ENCODE measurements around the gene ADGRE2. TPM values are rescaled to one million over a fixed set of nuclear protein-coding genes. Genes with fewer than 3 reads are reported as not detected.
"Not testable (repeated sequence)": the region's sequence is repeated elsewhere in the genome, so short reads cannot be mapped to it uniquely, and the experiment has no call there.

Gene ADGRE2
- 0.16 TPM for total RNA-seq

- not testable (repeated sequence) for DNase-seq
Observed at GRCh38 chr19:14778110-14778845, at the start of gene ADGRE2. TSS of gene ADGRE2 (minus strand) at chr19:14778560. CDS start at chr19:14776756, 1,804 bp downstream.

DNA sequence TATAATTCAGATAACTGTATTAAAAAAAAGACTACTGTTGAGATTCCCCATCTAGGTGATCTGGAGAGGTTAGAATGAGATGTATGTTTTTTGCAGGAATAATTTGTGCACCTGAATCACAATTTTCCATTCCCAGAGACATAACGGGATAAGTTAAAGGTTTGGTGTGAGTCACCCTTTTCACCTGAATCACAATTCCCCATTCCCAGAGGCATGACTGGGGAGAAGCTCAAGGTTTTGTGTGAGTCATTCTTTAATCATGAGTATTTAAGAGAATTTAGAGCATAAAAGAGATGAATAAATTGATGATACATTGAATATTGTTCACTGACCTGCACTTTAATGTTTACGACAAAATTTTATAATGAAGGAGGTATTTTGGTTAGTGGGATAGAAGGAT lies 47.6 kb upstream of the ADGRE2 start:
- DNase-seq = no peak

DNA sequence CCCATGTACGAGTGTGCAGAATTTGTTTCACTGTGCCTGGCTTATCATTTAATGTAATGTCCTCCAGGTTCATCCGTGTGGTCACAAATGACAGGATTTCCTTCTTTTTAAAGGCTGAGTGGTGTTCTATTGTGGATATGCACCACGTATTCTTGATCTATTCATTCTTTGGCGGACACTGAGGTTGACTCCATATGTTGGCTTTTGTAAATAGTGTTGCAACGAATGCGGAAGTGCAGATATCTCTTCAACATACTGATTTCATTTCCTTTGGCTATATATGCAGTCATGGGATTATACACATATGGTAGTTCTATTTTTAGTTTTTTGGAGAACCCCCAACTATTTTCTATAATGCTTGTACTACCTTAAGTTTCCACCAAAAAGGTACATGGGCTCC lies 43.6 kb upstream of the ADGRE2 start:
- DNase-seq = no peak

DNA sequence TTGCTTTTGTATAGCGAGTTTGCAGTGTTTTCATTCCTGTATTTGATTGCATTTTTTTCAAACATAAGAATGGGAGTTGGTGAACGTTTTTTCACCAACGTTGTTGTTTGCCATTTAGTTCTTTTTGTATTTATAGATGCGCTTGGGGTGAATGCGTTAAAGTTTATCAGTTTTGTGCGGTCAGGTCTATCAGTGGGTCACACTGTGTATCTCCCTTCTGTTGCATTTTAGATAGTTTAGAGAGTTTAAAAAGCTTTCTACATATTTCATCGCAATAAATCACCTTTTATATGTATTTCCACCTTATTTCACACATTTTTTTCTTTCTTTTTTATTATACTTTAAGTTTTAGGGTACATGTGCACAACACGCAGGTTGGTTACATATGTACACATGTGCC lies 40.2 kb upstream of the ADGRE2 start:
- no peak for DNase-seq

GRCh38 chr19:14817052-14817451 lies 38.7 kb upstream of the ADGRE2 start:
- DNase-seq = no peak

DNA sequence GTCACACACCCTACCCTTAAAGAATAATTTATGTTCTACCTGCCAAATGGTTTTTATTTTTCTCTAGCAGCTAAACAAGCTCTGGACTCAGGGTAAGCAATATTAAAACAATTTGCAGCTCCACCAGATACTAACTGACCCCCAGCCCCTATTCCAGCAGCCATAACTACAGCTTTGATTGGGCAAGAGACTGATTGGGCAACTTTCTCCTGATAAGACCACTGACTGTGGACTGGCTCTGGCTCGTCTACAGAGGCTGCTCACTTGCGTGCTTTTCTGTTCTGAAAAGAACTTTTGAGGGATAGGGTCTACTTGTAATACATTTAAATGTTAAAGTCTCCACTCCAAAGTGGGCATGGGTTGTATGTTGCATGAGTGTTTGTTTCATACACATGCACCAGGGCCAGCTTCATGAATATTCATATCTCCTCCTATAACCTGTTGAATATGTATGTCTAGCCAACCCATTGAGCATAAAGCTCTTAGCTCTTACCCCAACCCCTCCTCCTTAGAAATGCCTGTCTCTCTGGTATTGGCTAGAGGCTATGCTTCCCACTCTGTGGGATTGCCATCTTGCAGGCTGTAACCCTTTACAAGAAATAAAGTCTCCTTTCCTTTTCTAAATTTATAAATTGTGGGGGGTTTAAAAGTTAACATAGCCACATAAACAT lies 36.8 kb upstream of the ADGRE2 start:
- DNase-seq = no peak

DNA sequence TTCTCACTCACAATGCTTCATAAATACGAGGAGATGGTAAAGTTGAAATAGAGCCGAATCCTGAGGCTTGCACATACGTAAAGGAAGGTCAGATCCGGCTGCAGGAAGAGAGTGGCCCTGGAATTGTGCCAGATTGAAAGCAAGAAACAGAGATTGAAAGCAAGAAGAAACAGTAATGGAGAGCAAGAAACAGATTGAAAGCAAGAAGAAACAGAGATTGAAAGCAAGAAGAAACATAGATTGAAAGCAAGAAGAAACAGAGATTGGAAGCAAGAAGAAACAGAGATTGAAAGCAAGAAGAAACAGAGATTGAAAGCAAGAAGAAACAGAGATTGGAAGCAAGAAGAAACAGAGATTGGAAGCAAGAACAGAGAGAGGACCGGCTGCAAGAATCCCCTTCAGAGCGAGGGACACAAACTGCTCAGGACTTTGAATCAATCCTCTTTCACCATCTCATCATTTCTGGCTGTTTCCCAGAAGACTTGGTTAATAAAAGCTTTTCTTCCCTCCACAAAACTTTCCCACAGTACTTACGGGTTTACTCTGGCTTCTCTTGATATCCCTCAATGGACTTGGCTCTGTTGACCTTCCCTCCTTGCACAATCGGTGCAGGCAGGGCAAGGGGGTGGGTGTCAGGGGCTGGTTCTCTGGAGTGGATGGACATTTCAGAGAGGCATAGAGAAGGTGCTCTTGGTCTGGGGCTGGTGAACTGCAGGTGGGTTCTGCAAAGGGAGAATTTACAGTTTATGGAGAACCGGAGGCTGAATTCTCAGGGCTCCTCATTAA lies 31.1 kb upstream of the ADGRE2 start:
- no peak for DNase-seq

DNA sequence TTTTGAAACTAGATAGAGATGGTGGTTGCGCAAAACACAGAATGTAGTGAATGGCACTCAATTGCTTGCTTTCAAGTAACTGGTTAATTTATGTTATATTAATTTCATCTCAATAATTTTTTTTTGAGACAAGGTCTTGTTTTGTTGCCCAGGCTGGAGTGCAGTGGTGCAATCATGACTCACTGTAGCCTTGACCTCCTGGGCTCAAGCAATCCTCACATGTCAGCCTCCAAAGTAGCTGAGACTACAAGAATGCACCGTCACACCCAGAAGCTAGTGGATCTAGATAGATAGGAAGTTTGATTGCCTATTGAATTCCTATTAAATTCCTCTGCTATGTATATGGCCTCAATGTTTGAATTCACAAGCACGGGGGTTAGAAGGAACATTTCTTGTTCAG lies 26.4 kb upstream of the ADGRE2 start:
- no peak for DNase-seq

DNA sequence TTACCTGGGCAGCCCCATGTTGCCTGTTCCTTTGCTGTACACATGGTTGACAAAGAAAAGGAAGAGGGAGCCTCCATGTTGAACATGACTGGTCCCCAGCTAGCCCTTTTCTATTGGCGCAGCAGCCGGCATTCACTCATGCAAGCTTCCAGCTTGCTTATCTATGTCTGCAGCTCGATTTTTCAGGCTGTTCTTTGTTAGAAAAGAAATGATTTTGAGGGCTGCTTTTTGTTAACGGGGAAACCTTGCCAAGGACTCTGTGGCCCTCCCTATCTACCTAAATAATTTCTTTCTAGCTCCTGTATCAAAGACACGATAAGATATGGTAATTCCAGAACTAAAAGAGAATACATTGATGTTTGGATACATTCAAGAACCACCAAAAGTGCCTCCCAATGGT lies 20.4 kb upstream of the ADGRE2 start:
- no peak for DNase-seq

DNA sequence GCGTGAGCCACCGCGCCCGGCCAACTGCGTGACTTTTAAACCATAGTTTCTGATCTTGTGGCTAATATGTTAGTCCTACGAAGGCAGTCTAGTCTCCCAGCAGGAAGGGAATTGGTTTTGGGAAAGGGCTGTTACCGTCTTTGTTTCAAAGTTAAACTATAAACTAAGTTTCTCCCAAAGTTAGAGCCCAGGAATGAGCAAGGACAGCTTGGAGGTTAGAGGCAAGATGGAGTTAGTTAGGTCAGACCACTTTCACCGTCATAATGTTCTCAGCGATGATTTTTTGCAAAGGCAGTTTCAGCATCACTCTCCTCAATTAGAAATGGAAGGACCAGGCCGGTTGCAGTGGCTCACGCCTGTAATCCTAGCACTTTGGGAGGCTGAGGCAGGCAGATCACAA lies 17.7 kb upstream of the ADGRE2 start:
- no peak for DNase-seq

- no peak for DNase-seq
Observed at GRCh38 chr19:14795078-14795721, 16.8 kb upstream of the ADGRE2 start.

- not testable (repeated sequence) for DNase-seq
Observed at GRCh38 chr19:14792250-14792649, 13.9 kb upstream of the ADGRE2 start.

GRCh38 chr19:14786421-14786851 lies 8.1 kb upstream of the ADGRE2 start:
- no peak for DNase-seq

- not testable (repeated sequence) for DNase-seq
Observed at GRCh38 chr19:14785102-14785793, 6.9 kb upstream of the ADGRE2 start.

DNA sequence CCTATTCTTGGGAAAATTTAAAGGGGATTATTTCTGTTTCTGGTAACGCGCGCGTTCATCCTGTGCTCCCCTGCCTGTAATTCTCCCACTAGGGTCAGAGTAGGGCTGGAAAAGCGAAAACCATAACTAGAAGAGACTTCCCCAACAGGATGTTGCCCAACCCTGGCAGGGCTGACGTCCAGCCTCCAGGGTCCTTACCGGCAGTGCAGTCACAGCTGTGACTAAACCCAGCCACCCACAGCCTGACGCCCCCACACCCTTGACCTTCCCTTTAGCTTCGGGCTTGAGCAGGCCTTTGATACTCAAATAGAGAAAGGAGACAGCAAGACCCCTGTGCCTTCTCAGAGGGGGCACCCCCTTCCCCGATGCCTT lies 6.4 kb upstream of the ADGRE2 start:
- not testable (repeated sequence) for DNase-seq

- not testable (repeated sequence) for DNase-seq
Observed at GRCh38 chr19:14783410-14783998, 5.1 kb upstream of the ADGRE2 start.

DNA sequence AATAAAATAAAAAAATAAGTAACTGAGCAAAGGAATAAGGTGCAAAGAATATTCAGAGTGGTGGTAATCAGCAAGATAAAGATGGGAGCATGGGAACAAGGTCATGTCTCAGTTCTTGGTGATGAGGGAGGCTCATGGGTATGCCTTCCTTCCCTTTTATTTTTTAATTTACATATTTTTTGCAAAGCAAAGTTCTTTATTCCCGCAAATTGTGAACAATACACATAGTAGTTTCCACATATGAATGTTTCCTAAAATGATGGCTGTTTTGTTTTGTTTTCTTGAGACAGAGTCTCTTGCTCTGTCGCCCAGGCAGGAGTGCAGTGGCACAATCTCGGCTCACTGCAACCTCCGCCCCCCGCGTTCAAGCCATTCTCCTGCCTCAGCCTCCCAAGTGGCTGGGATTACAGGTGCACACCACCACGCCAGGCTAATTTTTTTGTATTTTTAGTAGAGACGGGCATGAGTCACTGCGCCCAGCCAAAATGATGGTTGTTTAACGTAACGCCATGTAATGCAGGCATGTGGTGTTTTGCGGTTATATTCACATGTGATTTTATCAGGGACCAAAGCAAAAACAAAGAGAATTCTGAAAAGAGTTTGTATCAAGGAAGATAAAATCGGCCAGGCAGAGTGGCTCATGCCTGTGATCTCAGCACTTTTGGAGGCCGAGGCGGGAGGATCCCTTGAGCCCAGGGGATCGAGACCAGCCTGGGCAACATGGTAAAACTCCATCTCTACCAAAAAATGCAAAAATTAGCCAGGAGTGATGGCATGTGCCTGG lies 4.5 kb upstream of the ADGRE2 start:
- no peak for DNase-seq

DNA sequence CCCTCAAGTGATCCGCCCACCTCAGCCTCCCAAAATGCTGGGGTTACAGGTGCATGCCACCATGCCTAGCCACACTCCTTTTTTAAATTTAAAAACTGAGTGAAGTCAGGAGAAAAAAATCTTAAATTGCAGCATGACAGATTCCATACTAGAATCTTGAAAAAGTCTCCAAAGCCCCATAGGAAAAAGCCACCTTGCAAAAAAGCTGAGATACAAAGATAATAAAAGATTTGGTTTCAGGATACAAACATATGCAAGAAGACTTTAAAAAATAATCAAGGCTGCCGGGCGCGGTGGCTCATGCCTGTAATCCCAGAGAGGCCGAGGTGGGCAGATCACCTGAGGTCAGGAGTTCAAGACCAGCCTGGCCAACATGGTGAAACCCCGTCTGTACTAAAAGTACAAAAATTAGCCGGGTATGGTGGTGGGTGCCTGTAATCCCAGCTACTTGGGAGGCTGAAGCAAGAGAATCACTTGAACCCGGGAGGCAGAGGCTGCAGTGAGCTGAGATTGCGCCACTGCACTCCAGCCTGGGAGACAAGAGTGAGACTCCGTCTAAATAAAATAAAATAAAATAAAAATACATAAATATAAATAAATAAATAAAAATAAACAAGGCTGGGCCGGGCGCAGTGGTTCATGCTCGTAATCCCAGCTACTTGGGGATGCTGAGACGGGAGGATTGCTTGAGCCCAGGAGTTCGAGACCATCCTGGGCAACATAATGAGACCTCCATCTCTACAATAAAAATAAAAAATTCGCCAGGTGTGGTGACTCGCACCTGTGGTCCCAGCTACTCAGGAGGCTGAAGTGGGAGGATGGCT lies 3.6 kb upstream of the ADGRE2 start:
- DNase-seq = not testable (repeated sequence)

- DNase-seq = not testable (repeated sequence)
Observed at GRCh38 chr19:14780622-14781225, 2.4 kb upstream of the ADGRE2 start.
